GM19463 (cell line): ENCODE data around the gene SMIM27.
"Not testable (repeated sequence)": the region's sequence is repeated elsewhere in the genome, so short reads cannot be mapped to it uniquely, and the experiment has no call there.

Experiments used
- ATAC-seq: cut with Tn5 transposase; IDR thresholded peaks from one replicate; pipeline ENCODE4 v1.9.1; 2021; ENCODE audit warnings: mild to moderate bottlenecking, moderate library complexity; ENCODE audit not compliant: unreplicated experiment

Gene SMIM27

DNA sequence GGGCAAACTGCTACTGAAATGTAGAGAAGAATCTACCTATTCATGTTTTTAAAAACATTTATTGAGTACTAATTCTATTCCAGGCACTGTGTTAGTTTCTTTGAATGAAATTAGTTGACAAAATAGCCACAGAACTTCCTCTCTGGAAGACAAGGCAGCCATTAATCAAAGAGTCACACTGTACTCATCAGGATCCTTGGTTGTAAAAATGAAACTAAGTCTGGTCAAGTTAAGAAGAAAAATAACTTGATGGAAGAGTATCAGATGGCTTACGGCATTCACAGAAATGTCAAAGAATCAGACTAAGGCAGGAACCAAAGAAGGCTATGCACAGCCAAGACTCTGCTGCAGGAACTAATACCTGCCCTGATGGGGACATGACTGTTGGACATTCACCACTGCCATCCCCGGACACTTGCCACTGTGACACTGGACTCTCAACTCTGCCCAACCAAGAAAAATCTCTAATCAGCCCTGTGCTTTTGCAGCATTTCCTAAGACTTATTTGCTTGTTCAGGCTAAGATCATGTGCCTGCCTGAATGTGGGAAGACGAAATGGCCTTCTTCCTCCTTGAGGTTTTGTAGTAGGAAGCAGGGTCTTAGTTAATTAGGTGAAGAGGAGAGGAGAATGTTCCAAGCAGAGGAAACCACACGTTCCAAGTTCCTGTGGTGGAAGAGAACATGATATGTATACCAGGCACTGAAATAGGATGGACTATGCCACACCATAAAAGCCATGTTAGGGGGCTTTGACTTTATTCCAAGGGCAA is 44.2 kb downstream of the SMIM27 start:
- ATAC-seq = no peak

DNA sequence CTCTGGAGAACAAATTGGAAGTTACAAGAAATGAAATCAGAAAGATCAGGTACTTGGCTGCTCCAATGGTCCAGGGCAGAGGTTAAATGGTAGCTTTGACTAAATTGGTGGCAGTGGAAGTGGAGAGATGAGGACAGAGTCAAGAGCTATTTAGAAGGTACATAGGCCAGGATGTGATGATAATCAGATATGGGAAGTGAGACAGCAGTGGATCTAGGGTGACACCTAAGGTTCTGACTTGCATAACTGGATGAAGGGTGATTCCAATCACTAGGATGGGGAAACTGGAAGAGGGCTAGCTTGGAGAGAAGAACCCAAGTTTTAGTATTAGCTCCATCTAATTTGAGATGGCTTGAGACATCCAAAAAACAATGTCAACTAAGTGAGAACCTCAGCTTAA is 44.8 kb downstream of the SMIM27 start:
- no peak for ATAC-seq

DNA sequence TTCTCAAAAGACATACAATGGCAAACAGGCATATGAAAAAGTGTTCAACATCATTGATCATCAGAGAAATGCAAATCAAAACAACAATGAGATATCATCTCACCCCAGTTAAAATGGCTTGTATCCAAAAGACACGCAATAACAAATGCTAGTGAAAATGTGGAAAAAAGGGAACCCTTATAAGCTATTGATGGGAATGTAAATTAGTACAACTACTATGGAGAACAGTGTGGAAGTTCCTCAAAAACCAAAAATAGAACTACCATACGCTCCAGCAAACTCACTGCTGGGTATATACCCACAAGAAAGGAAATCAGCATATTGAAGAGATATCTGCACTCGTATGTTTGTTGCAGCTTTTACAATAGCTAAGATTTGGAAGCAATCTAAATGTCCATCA is 46.9 kb downstream of the SMIM27 start:
- not testable (repeated sequence) for ATAC-seq
